HG03457 (cell line): ENCODE results near the gene NRIP2.

ENCODE experiments used
- ATAC-seq: cut with Tn5 transposase; IDR thresholded peaks from one replicate; pipeline ENCODE4 v1.9.1; 2021; ENCODE audit warnings: moderate number of reproducible peaks; ENCODE audit not compliant: unreplicated experiment

Gene NRIP2

GRCh38 chr12:2811801-2812200 lies 23.0 kb downstream of the NRIP2 start:
- no peak for ATAC-seq

GRCh38 chr12:2806700-2807099 lies 28.1 kb downstream of the NRIP2 start:
- ATAC-seq: no peak

- no peak for ATAC-seq
Measured at GRCh38 chr12:2805143-2805520, 29.7 kb downstream of the NRIP2 start.

GRCh38 chr12:2804393-2805142 lies 30.3 kb downstream of the NRIP2 start:
- no peak for ATAC-seq

- no peak for ATAC-seq
Measured at GRCh38 chr12:2803635-2804392, 31.0 kb downstream of the NRIP2 start.

- no peak for ATAC-seq
Measured at GRCh38 chr12:2801044-2801783, 33.6 kb downstream of the NRIP2 start.

- no peak for ATAC-seq
Measured at GRCh38 chr12:2800046-2800570, 34.7 kb downstream of the NRIP2 start.

GRCh38 chr12:2797721-2798418 lies 37.0 kb downstream of the NRIP2 start:
- ATAC-seq: no peak

- no peak for ATAC-seq
Measured at GRCh38 chr12:2796187-2796666, 38.6 kb downstream of the NRIP2 start.

GRCh38 chr12:2795291-2796186 lies 39.3 kb downstream of the NRIP2 start:
- ATAC-seq: peak; percentile 49

- peak; percentile 56 for ATAC-seq
Measured at GRCh38 chr12:2794736-2795289, 40.0 kb downstream of the NRIP2 start, which contains the start of gene FKBP4. TSS of gene FKBP4 (plus strand) at chr12:2794970. CDS start at chr12:2795140, 170 bp downstream.

- ATAC-seq: peak; percentile 8
Measured at GRCh38 chr12:2794191-2794735, 40.6 kb downstream of the NRIP2 start.

GRCh38 chr12:2793561-2793960 lies 41.3 kb downstream of the NRIP2 start:
- no peak for ATAC-seq

GRCh38 chr12:2792671-2793500 lies 41.9 kb downstream of the NRIP2 start:
- ATAC-seq: no peak

GRCh38 chr12:2791089-2791488 lies 43.7 kb downstream of the NRIP2 start:
- ATAC-seq: no peak

GRCh38 chr12:2785017-2785416 lies 49.8 kb downstream of the NRIP2 start:
- no peak for ATAC-seq

GRCh38 chr12:2783936-2784600 lies 50.8 kb downstream of the NRIP2 start:
- ATAC-seq: no peak

- no peak for ATAC-seq
Measured at GRCh38 chr12:2779281-2779680, 55.6 kb downstream of the NRIP2 start.
